Panc1 (cell line): ENCODE results near the gene LTC4S. TPM values are rescaled to one million over a fixed set of nuclear protein-coding genes. Genes with fewer than 3 reads are reported as not detected.

Experiments
- ATAC-seq: fragments of 200-7000 bp; cut with Tn5 transposase; 2 replicates; pipeline ENCODE4 v1.9.1; 2020; ENCODE audit warnings: mild to moderate bottlenecking, moderate library complexity
- BruUV-seq: library from RNA; stranded (reverse); fragments of 400-500 nt; replicated peaks from 2 replicates; lab custom pipeline; 2021; lab: Mats Ljungman, UMichigan
- CTCF ChIA-PET: fragments of 300-600 bp; sonication (Branson Sonifier 250); formaldehyde crosslinking; loops from one replicate; lab custom pipeline; 2022; ENCODE audit warnings: antibody characterized with exemption; lab: Charles Lee
- POLR2A ChIA-PET: fragments of 300-600 bp; sonication (Branson Sonifier 250); formaldehyde crosslinking; loops from one replicate; lab custom pipeline; 2022; ENCODE audit warnings: antibody characterized with exemption; lab: Charles Lee
- DNase-seq: peaks from one replicate; pipeline ENCODE4 v3.0.0-alpha.2; 2010; ENCODE audit warnings: low read depth, low spot score
- H3K27ac ChIP-seq: 2 replicates; pipeline ENCODE4 v1.5.1; 2011; ENCODE audit warnings: mild to moderate bottlenecking, low read length, inconsistent platforms
- H3K27me3 ChIP-seq: fragments of 200-500 bp; sonication (Bioruptor generic); 2 replicates; pipeline ENCODE4 v1.6.0; 2014; ENCODE audit warnings: low read length, inconsistent platforms; ENCODE audit not compliant: control insufficient read depth, insufficient read depth
- H3K36me3 ChIP-seq: fragments of 200-500 bp; sonication (Bioruptor generic); 2 replicates; pipeline ENCODE4 v1.5.1; 2014; ENCODE audit warnings: inconsistent platforms, mild to moderate bottlenecking, low read length, moderate library complexity; ENCODE audit not compliant: control insufficient read depth, insufficient read depth
- H3K4me1 ChIP-seq: 2 replicates; pipeline ENCODE4 v1.5.1; 2011; ENCODE audit warnings: inconsistent platforms, mild to moderate bottlenecking, low read length, moderate library complexity; ENCODE audit not compliant: control insufficient read depth, insufficient read depth
- H3K4me3 ChIP-seq, 2 experiments: 2 replicates each; pipeline ENCODE4 v1.5.1; 2011 to 2012; ENCODE audit warnings: low read depth in 2 of 2, low read length in 2 of 2, mild to moderate bottlenecking in 2 of 2, inconsistent platforms in 1 of 2, moderate library complexity in 1 of 2
- H3K9me3 ChIP-seq: fragments of 200-500 bp; sonication (Bioruptor generic); 2 replicates; pipeline ENCODE4 v1.5.1; 2014; ENCODE audit warnings: low read depth, mild to moderate bottlenecking, inconsistent platforms, low read length, moderate library complexity; ENCODE audit not compliant: control insufficient read depth, insufficient read depth
- POLR2AphosphoS5 ChIP-seq: IDR thresholded peaks from 2 replicates; pipeline ENCODE4 v1.6.1; 2012; ENCODE audit warnings: mild to moderate bottlenecking, low read depth, low read length, moderate library complexity
- SIN3A ChIP-seq: IDR thresholded peaks from 2 replicates; pipeline ENCODE4 v1.6.1; 2012; ENCODE audit warnings: low read depth, mild to moderate bottlenecking, low read length, moderate library complexity, borderline replicate concordance; ENCODE audit not compliant: insufficient read depth
- TCF7L2 ChIP-seq: IDR thresholded peaks from 2 replicates; pipeline ENCODE4 v1.6.1; 2011; ENCODE audit warnings: mild to moderate bottlenecking, low read depth, low read length, inconsistent platforms
- in situ Hi-C: cut with HindIII; loops from 2 replicates; pipeline ENCODE4 v1.10.0; 2016; ENCODE audit warnings: low sequenced_read_pairs, low pct_unique_long_range_greater_than_20kb
- intact Hi-C: fragments of 100-400 bp; cut with micrococcal nuclease; formaldehyde crosslinking; loops from one replicate; pipeline ENCODE4 v1.10.0; 2022; ENCODE audit not compliant: unreplicated experiment
- total RNA-seq: library from RNA; stranded (reverse); gene quantifications from one replicate; pipeline ENCODE4 v1.2.1, GENCODE V29; 2021; ENCODE audit not compliant: unreplicated experiment
- TF ChIP-seq, protein P1 (sequence below), 2 experiments: IDR thresholded peaks; 2 replicates each; pipeline ENCODE4 v1.6.1; 2011 to 2012; ENCODE audit warnings: low read depth in 2 of 2, control low read depth in 1 of 2, low read length in 1 of 2, mild to moderate bottlenecking in 1 of 2, moderate library complexity in 1 of 2; ENCODE audit not compliant: insufficient read depth in 1 of 2
- TF ChIP-seq, protein P2 (sequence below): fragments of 450-650 bp; IDR thresholded peaks from 2 replicates; pipeline ENCODE4 v1.5.1; 2017; ENCODE audit warnings: mild to moderate bottlenecking

LTC4S gene
- total RNA-seq, 1 experiment from 2014 or later = 0.69 TPM

- Histone ChIP-seq H3K27me3 (no peaks in the 10 kb centered on the region), H3K27ac (no peak overlapping the region), H3K4me3 (no peak overlapping the region), H3K9me3 (no peaks in the 10 kb centered on the region), H3K36me3 (no peaks in the 10 kb centered on the region), H3K4me1 (peaks cover 6% of the 10 kb centered on the region; the same call in 1 of the 2 replicates)
- ChIA-PET CTCF (interaction anchor here (1.1 kb wide), 1 partner anchor 19 kb away, joined by 10 read pairs; no protein-coding TSS in a partner anchor), POLR2A (no interaction called here)
- TF ChIP-seq, protein P1, sequence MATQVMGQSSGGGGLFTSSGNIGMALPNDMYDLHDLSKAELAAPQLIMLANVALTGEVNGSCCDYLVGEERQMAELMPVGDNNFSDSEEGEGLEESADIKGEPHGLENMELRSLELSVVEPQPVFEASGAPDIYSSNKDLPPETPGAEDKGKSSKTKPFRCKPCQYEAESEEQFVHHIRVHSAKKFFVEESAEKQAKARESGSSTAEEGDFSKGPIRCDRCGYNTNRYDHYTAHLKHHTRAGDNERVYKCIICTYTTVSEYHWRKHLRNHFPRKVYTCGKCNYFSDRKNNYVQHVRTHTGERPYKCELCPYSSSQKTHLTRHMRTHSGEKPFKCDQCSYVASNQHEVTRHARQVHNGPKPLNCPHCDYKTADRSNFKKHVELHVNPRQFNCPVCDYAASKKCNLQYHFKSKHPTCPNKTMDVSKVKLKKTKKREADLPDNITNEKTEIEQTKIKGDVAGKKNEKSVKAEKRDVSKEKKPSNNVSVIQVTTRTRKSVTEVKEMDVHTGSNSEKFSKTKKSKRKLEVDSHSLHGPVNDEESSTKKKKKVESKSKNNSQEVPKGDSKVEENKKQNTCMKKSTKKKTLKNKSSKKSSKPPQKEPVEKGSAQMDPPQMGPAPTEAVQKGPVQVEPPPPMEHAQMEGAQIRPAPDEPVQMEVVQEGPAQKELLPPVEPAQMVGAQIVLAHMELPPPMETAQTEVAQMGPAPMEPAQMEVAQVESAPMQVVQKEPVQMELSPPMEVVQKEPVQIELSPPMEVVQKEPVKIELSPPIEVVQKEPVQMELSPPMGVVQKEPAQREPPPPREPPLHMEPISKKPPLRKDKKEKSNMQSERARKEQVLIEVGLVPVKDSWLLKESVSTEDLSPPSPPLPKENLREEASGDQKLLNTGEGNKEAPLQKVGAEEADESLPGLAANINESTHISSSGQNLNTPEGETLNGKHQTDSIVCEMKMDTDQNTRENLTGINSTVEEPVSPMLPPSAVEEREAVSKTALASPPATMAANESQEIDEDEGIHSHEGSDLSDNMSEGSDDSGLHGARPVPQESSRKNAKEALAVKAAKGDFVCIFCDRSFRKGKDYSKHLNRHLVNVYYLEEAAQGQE (IDR thresholded peaks at IDR 0.05; ENCODE audit: insufficient read depth in 1 of 2, low read depth in 2 of 2, low read length in 1 of 2) = no peak
- TF ChIP-seq SIN3A (no peak), POLR2AphosphoS5 (no peak), TCF7L2 (no peak)
- TF ChIP-seq, protein P2, sequence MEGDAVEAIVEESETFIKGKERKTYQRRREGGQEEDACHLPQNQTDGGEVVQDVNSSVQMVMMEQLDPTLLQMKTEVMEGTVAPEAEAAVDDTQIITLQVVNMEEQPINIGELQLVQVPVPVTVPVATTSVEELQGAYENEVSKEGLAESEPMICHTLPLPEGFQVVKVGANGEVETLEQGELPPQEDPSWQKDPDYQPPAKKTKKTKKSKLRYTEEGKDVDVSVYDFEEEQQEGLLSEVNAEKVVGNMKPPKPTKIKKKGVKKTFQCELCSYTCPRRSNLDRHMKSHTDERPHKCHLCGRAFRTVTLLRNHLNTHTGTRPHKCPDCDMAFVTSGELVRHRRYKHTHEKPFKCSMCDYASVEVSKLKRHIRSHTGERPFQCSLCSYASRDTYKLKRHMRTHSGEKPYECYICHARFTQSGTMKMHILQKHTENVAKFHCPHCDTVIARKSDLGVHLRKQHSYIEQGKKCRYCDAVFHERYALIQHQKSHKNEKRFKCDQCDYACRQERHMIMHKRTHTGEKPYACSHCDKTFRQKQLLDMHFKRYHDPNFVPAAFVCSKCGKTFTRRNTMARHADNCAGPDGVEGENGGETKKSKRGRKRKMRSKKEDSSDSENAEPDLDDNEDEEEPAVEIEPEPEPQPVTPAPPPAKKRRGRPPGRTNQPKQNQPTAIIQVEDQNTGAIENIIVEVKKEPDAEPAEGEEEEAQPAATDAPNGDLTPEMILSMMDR = no peak
- no TSS peak for BruUV-seq
- in situ Hi-C loops (no loop called here), intact Hi-C loops (no loop called here)
- ATAC-seq (peak; percentile 62), DNase-seq (no peak)
These were observed 43.8 kb upstream of the LTC4S start for GRCh38 chr5:179749857-179750508.

DNA sequence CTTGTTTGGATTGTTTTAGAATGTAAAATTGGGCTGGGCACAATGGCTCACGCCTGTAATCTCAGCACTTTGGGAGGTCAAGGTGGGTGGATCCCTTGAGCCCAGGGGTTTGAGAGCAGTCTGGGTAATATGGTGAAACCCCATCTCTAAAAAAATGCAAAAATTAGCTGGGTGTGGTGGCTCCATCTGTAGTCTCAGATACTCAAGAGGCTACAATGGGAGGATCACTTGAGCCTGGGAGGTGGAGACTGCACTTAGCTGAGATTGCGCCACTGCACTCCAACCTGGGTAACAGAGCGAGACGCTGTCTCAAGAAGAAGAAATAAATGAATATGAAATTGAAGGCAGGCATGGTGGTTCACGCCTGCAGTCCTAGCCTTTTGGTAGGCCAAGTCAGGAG, 39.8 kb upstream of the LTC4S start:
- POLR2A ChIA-PET = no interaction called here

More for the DNA sequence above, 39.8 kb upstream of the LTC4S start:
- peaks cover 8% of the 10 kb centered on the region; the same call in 1 of the 2 replicates for H3K4me1 ChIP-seq
- in situ Hi-C loops (no loop called here), intact Hi-C loops (no loop called here)
- H3K27ac ChIP-seq = no peak overlapping the region
- no peaks in the 10 kb centered on the region for H3K27me3 ChIP-seq
- ATAC-seq = no peak
- TF ChIP-seq, protein P1 (IDR thresholded peaks at IDR 0.05; ENCODE audit: insufficient read depth in 1 of 2, low read depth in 2 of 2, low read length in 1 of 2) = no peak
- TF ChIP-seq, protein P2 = no peak
- TF ChIP-seq POLR2AphosphoS5 (no peak), SIN3A (no peak), TCF7L2 (no peak)
- H3K4me3 ChIP-seq = no peak overlapping the region
- CTCF ChIA-PET = no interaction called here
- no peak for DNase-seq
- no peaks in the 10 kb centered on the region for H3K36me3 ChIP-seq
- BruUV-seq = no TSS peak
- no peaks in the 10 kb centered on the region for H3K9me3 ChIP-seq
